ENCODE measurements around the gene CRYBA4. TPM values are rescaled to one million over a fixed set of nuclear protein-coding genes. Genes with fewer than 3 reads are reported as not detected.
A peak's percentile ranks its signal among the peaks of the same experiment; 100 is the strongest.
"Not testable (repeated sequence)": the region's sequence is repeated elsewhere in the genome, so short reads cannot be mapped to it uniquely, and the experiment has no call there.

CRYBA4 gene
- total RNA-seq, 1 experiment from 2014 or later: 0.52 TPM

DNA sequence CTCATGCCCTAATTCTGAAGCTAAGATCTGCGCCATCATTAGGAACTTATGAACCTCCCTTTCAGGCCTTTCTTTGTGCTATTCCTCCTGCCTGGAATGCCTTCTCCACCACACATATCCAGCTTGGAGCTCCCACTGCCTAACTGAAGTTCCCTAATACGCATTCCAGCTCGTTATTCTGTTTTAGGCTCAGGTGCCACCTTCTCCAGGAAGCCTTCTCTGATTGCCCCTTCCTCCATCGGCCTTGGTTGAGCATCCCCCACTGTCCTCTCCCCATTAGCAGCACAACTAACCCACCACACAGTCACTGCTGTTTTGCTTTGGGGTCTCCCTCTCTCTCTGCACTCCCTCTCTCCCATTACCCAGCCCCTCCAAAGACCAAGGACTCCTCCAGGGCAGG lies 9.1 kb upstream of the CRYBA4 start:
- DNase-seq: no peak
- Histone ChIP-seq H4K8ac (replicated peaks; ENCODE audit: insufficient read length, low read depth, low read length) (no peak overlapping the region), H3K9ac (ENCODE audit: extremely low read depth, insufficient read length, low read length) (no peak overlapping the region), H2BK15ac (ENCODE audit: low read depth, low read length) (no peak overlapping the region), H3K56ac (ENCODE audit: insufficient read length, low read depth, low read length) (no peak overlapping the region), H3K23ac (ENCODE audit: insufficient read length, low read depth, low read length) (no peak overlapping the region), H2AFZ (ENCODE audit: low read length) (no peak overlapping the region), H3K18ac (ENCODE audit: insufficient read length, low read depth, low read length) (no peak overlapping the region), H3K4ac (ENCODE audit: low read depth, low read length) (no peak overlapping the region), H4K5ac (ENCODE audit: insufficient read length, low read depth, low read length) (no peak overlapping the region), H3K27me3 (ENCODE audit: insufficient read depth, low read length) (peaks cover 6% of the 10 kb centered on the region; the same call in 1 of the 2 replicates), H2BK5ac (ENCODE audit: insufficient read length, low read length) (no peak overlapping the region), H2AK5ac (ENCODE audit: insufficient read length, low read length) (no peak overlapping the region), H3T11ph (ENCODE audit: low read length) (no peak overlapping the region), H3K4me2 (ENCODE audit: insufficient read depth, insufficient read length, low read length) (peak overlapping the region; percentile 23), H4K91ac (ENCODE audit: insufficient read length, low read depth, low read length) (no peak overlapping the region), H3K79me2 (ENCODE audit: insufficient read depth, low read length) (no peaks in the 10 kb centered on the region), H3K23me2 (ENCODE audit: insufficient read length, low read depth, low read length, poor library complexity, severe bottlenecking) (no peaks in the 10 kb centered on the region), H3K4me1 (ENCODE audit: insufficient read depth, low read length) (peaks cover 36% of the 10 kb centered on the region), H3K14ac (ENCODE audit: insufficient read depth, low read length) (no peak overlapping the region), H2BK20ac (ENCODE audit: low read depth, low read length, poor library complexity, severe bottlenecking) (no peak overlapping the region), H2BK12ac (ENCODE audit: insufficient read length, low read depth, low read length) (no peak overlapping the region), H3K79me1 (ENCODE audit: insufficient read depth, low read depth, low read length, poor library complexity, severe bottlenecking) (no peaks in the 10 kb centered on the region), H2BK120ac (ENCODE audit: low read depth, low read length, poor library complexity, severe bottlenecking) (no peak overlapping the region), H3K27ac (ENCODE audit: insufficient read length, low read depth, low read length) (no peak overlapping the region), H3K9me3 (ENCODE audit: control insufficient read depth, low read depth, low read length) (no peaks in the 10 kb centered on the region), H4K20me1 (ENCODE audit: control insufficient read depth, insufficient read depth, insufficient read length) (no peaks in the 10 kb centered on the region)
- Mint-ChIP-seq H3K9me3 (peaks cover 0 to 2% of the 10 kb centered on the region in 2 experiments; a peak in 1 of 5 replicates), H3K4me1 (peaks cover 75 to 84% of the 10 kb centered on the region in 2 experiments), H3K27ac (peak overlapping the region in 1 of 3 experiments; percentile 87; a peak in 1 of 7 replicates), H3K4me3 (peak overlapping the region in 1 of 2 experiments; percentile 37; a peak in 2 of 5 replicates), H3K27me3 (ENCODE audit: low read depth) (peaks cover 69% of the 10 kb centered on the region), H3K36me3 (ENCODE audit: insufficient read depth in 1 of 3, low read depth in 3 of 3) (no peaks in the 10 kb centered on the region; a peak in 1 of 7 replicates)
- TF ChIP-seq, protein P1, sequence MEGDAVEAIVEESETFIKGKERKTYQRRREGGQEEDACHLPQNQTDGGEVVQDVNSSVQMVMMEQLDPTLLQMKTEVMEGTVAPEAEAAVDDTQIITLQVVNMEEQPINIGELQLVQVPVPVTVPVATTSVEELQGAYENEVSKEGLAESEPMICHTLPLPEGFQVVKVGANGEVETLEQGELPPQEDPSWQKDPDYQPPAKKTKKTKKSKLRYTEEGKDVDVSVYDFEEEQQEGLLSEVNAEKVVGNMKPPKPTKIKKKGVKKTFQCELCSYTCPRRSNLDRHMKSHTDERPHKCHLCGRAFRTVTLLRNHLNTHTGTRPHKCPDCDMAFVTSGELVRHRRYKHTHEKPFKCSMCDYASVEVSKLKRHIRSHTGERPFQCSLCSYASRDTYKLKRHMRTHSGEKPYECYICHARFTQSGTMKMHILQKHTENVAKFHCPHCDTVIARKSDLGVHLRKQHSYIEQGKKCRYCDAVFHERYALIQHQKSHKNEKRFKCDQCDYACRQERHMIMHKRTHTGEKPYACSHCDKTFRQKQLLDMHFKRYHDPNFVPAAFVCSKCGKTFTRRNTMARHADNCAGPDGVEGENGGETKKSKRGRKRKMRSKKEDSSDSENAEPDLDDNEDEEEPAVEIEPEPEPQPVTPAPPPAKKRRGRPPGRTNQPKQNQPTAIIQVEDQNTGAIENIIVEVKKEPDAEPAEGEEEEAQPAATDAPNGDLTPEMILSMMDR (conservative IDR thresholded peaks at IDR 0.05): no peak
- WGBS (ENCODE audit: extremely low coverage, insufficient read length, low lambda C conversion rate): no CpG with 5 or more reads among the region's 4 CpGs

DNA sequence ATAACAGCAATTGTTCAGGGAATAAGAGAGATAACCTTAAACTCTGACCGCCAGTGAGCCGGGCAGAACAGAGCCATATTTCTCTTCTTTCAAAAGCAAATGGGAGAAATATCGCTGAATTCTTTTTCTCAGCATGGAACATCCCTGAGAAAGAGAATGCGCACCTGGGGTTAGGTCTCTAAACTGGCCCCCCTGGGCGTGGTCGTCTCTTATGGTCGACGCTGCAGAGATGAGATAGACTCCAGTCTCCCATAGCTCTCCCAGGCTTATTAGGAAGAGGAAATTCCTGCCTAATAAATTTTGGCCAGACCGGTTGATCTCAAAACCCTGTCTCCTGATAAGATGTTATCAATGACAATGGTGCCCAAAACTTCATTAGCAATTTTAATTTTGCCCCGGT lies 8.0 kb upstream of the CRYBA4 start:
- H3K27me3 ChIP-seq (ENCODE audit: insufficient read depth, low read length); H2BK5ac ChIP-seq (ENCODE audit: insufficient read length, low read length); H3K9ac ChIP-seq (ENCODE audit: extremely low read depth, insufficient read length, low read length); H3T11ph ChIP-seq (ENCODE audit: low read length); H3K23ac ChIP-seq (ENCODE audit: insufficient read length, low read depth, low read length); H2BK12ac ChIP-seq (ENCODE audit: insufficient read length, low read depth, low read length); H3K4ac ChIP-seq (ENCODE audit: low read depth, low read length); H2BK120ac ChIP-seq (ENCODE audit: low read depth, low read length, poor library complexity, severe bottlenecking); H3K27ac ChIP-seq (ENCODE audit: insufficient read length, low read depth, low read length); H4K8ac ChIP-seq (replicated peaks; ENCODE audit: insufficient read length, low read depth, low read length); H4K91ac ChIP-seq (ENCODE audit: insufficient read length, low read depth, low read length); H3K79me1 ChIP-seq (ENCODE audit: insufficient read depth, low read depth, low read length, poor library complexity, severe bottlenecking); H3K36me3 Mint-ChIP-seq (ENCODE audit: insufficient read depth in 1 of 3, low read depth in 3 of 3); H4K5ac ChIP-seq (ENCODE audit: insufficient read length, low read depth, low read length); H3K56ac ChIP-seq (ENCODE audit: insufficient read length, low read depth, low read length); H4K20me1 ChIP-seq (ENCODE audit: control insufficient read depth, insufficient read depth, insufficient read length); H2BK15ac ChIP-seq (ENCODE audit: low read depth, low read length); H3K14ac ChIP-seq (ENCODE audit: insufficient read depth, low read length); H3K18ac ChIP-seq (ENCODE audit: insufficient read length, low read depth, low read length); H3K23me2 ChIP-seq (ENCODE audit: insufficient read length, low read depth, low read length, poor library complexity, severe bottlenecking); H2AK5ac ChIP-seq (ENCODE audit: insufficient read length, low read length); H2BK20ac ChIP-seq (ENCODE audit: low read depth, low read length, poor library complexity, severe bottlenecking); H3K9me3 Mint-ChIP-seq; H2AFZ ChIP-seq (ENCODE audit: low read length); H3K79me2 ChIP-seq (ENCODE audit: insufficient read depth, low read length); H3K9me3 ChIP-seq (ENCODE audit: control insufficient read depth, low read depth, low read length): not testable (repeated sequence)
- peaks cover 67 to 81% of the 10 kb centered on the region in 2 experiments for H3K4me1 Mint-ChIP-seq
- H3K27ac Mint-ChIP-seq: peak overlapping the region in 1 of 3 experiments; percentile 87; a peak in 3 of 7 replicates
- Histone ChIP-seq H3K4me2 (ENCODE audit: insufficient read depth, insufficient read length, low read length) (peak overlapping the region; percentile 84), H3K4me1 (ENCODE audit: insufficient read depth, low read length) (peaks cover 35% of the 10 kb centered on the region)
- peaks cover 75% of the 10 kb centered on the region for H3K27me3 Mint-ChIP-seq (ENCODE audit: low read depth)
- peak overlapping the region; percentile 24 to 72 for H3K4me3 Mint-ChIP-seq
- DNase-seq: peak; percentile 75
- no CpG with 5 or more reads among the region's 10 CpGs for WGBS (ENCODE audit: extremely low coverage, insufficient read length, low lambda C conversion rate)
